Endothelial cell of umbilical vein (primary cell): Measurements from ENCODE around the gene PRPS1. TPM values are rescaled to one million over a fixed set of nuclear protein-coding genes. Genes with fewer than 3 reads are reported as not detected.

Experiments
- BruUV-seq: library from RNA; stranded (reverse); fragments of 400-500 nt; replicated peaks from 2 replicates; lab custom pipeline; 2021; lab: Mats Ljungman, UMichigan
- CTCF ChIA-PET: fragments of 300-600, 350-600 bp; sonication (Branson Sonifier 250); formaldehyde crosslinking; loops from one replicate; lab custom pipeline; 2021; ENCODE audit warnings: antibody characterized with exemption, inconsistent platforms; lab: Charles Lee
- POLR2A ChIA-PET: fragments of 300-600, 350-600 bp; sonication (Branson Sonifier 250); formaldehyde crosslinking; loops from one replicate; lab custom pipeline; 2021; ENCODE audit warnings: antibody characterized with exemption, inconsistent platforms; lab: Charles Lee
- DNase-seq: peaks from one replicate; pipeline ENCODE4 v3.0.0-alpha.2; 2011; ENCODE audit warnings: low read depth, low spot score
- FAIRE-seq: peaks from 2 replicates; lab custom pipeline; 2011; peaks lifted over from hg19 to GRCh38; lab: Jason Lieb, UNC
- H2AFZ ChIP-seq: 2 replicates; pipeline ENCODE4 v1.6.0; 2012; ENCODE audit warnings: low read depth, low read length, control low read depth, inconsistent platforms
- H3K27ac ChIP-seq: 2 replicates; pipeline ENCODE4 v1.5.1; 2011; ENCODE audit warnings: low read depth, mild to moderate bottlenecking, control low read depth, low read length, moderate library complexity; ENCODE audit not compliant: insufficient read depth
- H3K27me3 ChIP-seq, 2 experiments: 2 replicates each; pipeline versions ENCODE4 v1.6.0 to v1.6.1; 2011; ENCODE audit warnings: low read length in 2 of 2, mixed read lengths in 1 of 2; ENCODE audit not compliant: control insufficient read depth in 2 of 2, insufficient read depth in 2 of 2
- H3K36me3 ChIP-seq, 2 experiments: 2 replicates in 1 of 2; 3 replicates in 1 of 2; pipeline ENCODE4 v1.5.1; 2011; ENCODE audit warnings: low read length in 2 of 2, mild to moderate bottlenecking in 1 of 2, moderate library complexity in 1 of 2; ENCODE audit not compliant: control insufficient read depth in 2 of 2, insufficient read depth in 2 of 2; ENCODE audit errors: extremely low read depth in 1 of 2
- H3K4me1 ChIP-seq: 3 replicates; pipeline ENCODE4 v1.5.1; 2011; ENCODE audit warnings: mild to moderate bottlenecking, low read length; ENCODE audit not compliant: control insufficient read depth, insufficient read depth; ENCODE audit errors: extremely low read depth
- H3K4me2 ChIP-seq: 2 replicates; pipeline ENCODE4 v1.6.1; 2011; ENCODE audit warnings: low read length, control low read depth, mixed read lengths; ENCODE audit not compliant: insufficient read depth
- H3K4me3 ChIP-seq, 3 experiments: fragments of 200-600 bp in 1 of 3; sonication (generic), shearing (Covaris generic) in 1 of 3; replicated peaks in 1 of 3; 2 replicates each; pipeline ENCODE4 v1.5.1; 2011 to 2016; ENCODE audit warnings: control low read depth in 3 of 3, low read length in 3 of 3, mild to moderate bottlenecking in 2 of 3, inconsistent platforms in 1 of 3, low read depth in 1 of 3, moderate library complexity in 1 of 3; ENCODE audit not compliant: insufficient read depth in 1 of 3
- H3K79me2 ChIP-seq: 2 replicates; pipeline ENCODE4 v1.6.0; 2012; ENCODE audit warnings: low read length, inconsistent platforms; ENCODE audit not compliant: control insufficient read depth, insufficient read depth
- H3K9ac ChIP-seq: replicated peaks from 2 replicates; pipeline ENCODE3; 2011; ENCODE audit warnings: low read length, control low read depth; ENCODE audit not compliant: insufficient read depth; ENCODE audit errors: extremely low read depth
- H3K9me1 ChIP-seq: replicated peaks from 3 replicates; pipeline ENCODE4 v1.6.0; 2011; ENCODE audit warnings: mild to moderate bottlenecking, low read length; ENCODE audit not compliant: control insufficient read depth, insufficient read depth; ENCODE audit errors: extremely low read depth
- H3K9me3 ChIP-seq: replicated peaks from 2 replicates; pipeline ENCODE4 v1.5.1; 2012; ENCODE audit warnings: low read length, inconsistent platforms; ENCODE audit not compliant: control insufficient read depth, insufficient read depth
- H4K20me1 ChIP-seq: replicated peaks from 2 replicates; pipeline ENCODE3; 2011; ENCODE audit warnings: mild to moderate bottlenecking, low read length; ENCODE audit not compliant: control insufficient read depth, insufficient read depth; ENCODE audit errors: extremely low read depth
- EZH2 ChIP-seq: IDR thresholded peaks from 2 replicates; pipeline ENCODE4 v1.6.1; 2012; ENCODE audit warnings: borderline replicate concordance, low read depth, mild to moderate bottlenecking, moderate library complexity, low read length, inconsistent platforms; ENCODE audit not compliant: severe bottlenecking
- FOS ChIP-seq: IDR thresholded peaks from 2 replicates; pipeline ENCODE4 v1.6.1; 2011; ENCODE audit warnings: mild to moderate bottlenecking, low read length, moderate library complexity, borderline replicate concordance; ENCODE audit not compliant: insufficient read depth
- GATA2 ChIP-seq: IDR thresholded peaks from 2 replicates; pipeline ENCODE4 v1.7.0; 2011; ENCODE audit warnings: low read depth, mild to moderate bottlenecking, moderate library complexity, mixed read lengths, low read length; ENCODE audit not compliant: insufficient read length, insufficient read depth
- JUN ChIP-seq: IDR thresholded peaks from 2 replicates; pipeline ENCODE4 v1.6.1; 2011; ENCODE audit warnings: borderline replicate concordance, low read depth; ENCODE audit not compliant: insufficient read length, insufficient read depth
- MYC ChIP-seq: IDR thresholded peaks from one replicate; pipeline ENCODE4 v1.6.1; 2011; ENCODE audit warnings: mild to moderate bottlenecking, low read depth, low read length
- POLR2A ChIP-seq: IDR thresholded peaks from 2 replicates; pipeline ENCODE4 v1.6.1; 2012; ENCODE audit warnings: low read depth, mild to moderate bottlenecking, control low read depth, low read length
- POLR2AphosphoS5 ChIP-seq: IDR thresholded peaks from 2 replicates; pipeline ENCODE4 v1.6.1; 2012; ENCODE audit warnings: low read depth, mild to moderate bottlenecking, control low read depth, low read length, moderate library complexity; ENCODE audit not compliant: insufficient read depth
- dilution Hi-C: fragments of 300-500 bp; cut with MboI; formaldehyde crosslinking; loops from one replicate; pipeline ENCODE4 v1.15.0; 2019; ENCODE audit warnings: low sequenced_read_pairs; ENCODE audit not compliant: extremely low pct_ligation_motif_present
- intact Hi-C: fragments of 100-400 bp; cut with micrococcal nuclease; formaldehyde crosslinking; loops from one replicate; pipeline ENCODE4 v1.10.0; 2022
- polyA plus RNA-seq, 4 experiments: library from polyadenylated mRNA; depleted of rRNA in 3 of 4; stranded (reverse) in 3 of 4; unstranded in 1 of 4; fragments of >200 nt; gene quantifications; 2 replicates each; pipeline versions ENCODE4 v1.2.1 to v1.2.3, GENCODE V29; 2011 to 2012; ENCODE audit warnings: missing spikeins in 1 of 4
- total RNA-seq: library from RNA; stranded (reverse); gene quantifications from 2 replicates; pipeline ENCODE4 v1.2.3, GENCODE V29; 2021
- TF ChIP-seq, protein P1 (sequence below), 2 donors: IDR thresholded peaks; 1 replicate in 1 of 2; 2 replicates in 1 of 2; pipeline ENCODE4 v1.5.1; 2011; ENCODE audit warnings: low read length in 2 of 2, mild to moderate bottlenecking in 2 of 2, moderate library complexity in 2 of 2, control low read depth in 1 of 2, inconsistent platforms in 1 of 2, low read depth in 1 of 2; ENCODE audit not compliant: insufficient read depth in 1 of 2; ENCODE audit errors: extremely low read depth in 1 of 2
- TF ChIP-seq, protein P2 (sequence below): IDR thresholded peaks from 2 replicates; pipeline ENCODE4 v1.6.1; 2011; ENCODE audit not compliant: insufficient read depth, insufficient read length

PRPS1 gene
- total and polyA plus RNA-seq, 2 donors (not counting 3 experiments of a cell fraction or from before 2014, with no cell fraction given), result 30.9 to 36.8 TPM

DNA sequence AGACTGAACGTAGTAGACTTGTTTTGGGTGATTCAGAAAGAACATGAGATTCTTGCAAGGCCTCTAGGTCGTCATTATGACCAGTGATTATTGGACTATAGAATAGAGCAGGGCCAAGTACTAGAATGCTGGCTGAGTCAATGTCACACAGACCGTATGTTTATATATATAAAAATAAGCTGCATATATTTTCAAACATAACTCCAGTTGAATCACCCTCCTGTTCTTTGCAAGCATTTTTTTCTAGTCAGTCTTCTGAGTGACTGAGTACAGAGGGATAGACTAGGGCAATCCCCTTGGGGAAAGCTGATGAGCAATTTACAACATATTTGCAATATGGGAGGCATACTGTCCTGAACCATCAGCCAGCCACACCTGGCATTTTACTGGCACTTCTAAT lies 48.4 kb upstream of the PRPS1 start:
- intact Hi-C loops, result no loop called here
- Histone ChIP-seq H3K4me3 (no peak overlapping the region), H3K27ac (no peak overlapping the region), H3K36me3 (no peaks in the 10 kb centered on the region), H3K4me2 (no peak overlapping the region), H3K4me1 (no peaks in the 10 kb centered on the region), H2AFZ (no peak overlapping the region), H3K9ac (no peak overlapping the region), H3K9me1 (no peaks in the 10 kb centered on the region), H4K20me1 (no peaks in the 10 kb centered on the region), H3K79me2 (no peaks in the 10 kb centered on the region), H3K27me3 (no peaks in the 10 kb centered on the region), H3K9me3 (no peaks in the 10 kb centered on the region)
- no peak for TF ChIP-seq FOS
- TF ChIP-seq POLR2AphosphoS5, result no peak
- TF ChIP-seq, protein P1, sequence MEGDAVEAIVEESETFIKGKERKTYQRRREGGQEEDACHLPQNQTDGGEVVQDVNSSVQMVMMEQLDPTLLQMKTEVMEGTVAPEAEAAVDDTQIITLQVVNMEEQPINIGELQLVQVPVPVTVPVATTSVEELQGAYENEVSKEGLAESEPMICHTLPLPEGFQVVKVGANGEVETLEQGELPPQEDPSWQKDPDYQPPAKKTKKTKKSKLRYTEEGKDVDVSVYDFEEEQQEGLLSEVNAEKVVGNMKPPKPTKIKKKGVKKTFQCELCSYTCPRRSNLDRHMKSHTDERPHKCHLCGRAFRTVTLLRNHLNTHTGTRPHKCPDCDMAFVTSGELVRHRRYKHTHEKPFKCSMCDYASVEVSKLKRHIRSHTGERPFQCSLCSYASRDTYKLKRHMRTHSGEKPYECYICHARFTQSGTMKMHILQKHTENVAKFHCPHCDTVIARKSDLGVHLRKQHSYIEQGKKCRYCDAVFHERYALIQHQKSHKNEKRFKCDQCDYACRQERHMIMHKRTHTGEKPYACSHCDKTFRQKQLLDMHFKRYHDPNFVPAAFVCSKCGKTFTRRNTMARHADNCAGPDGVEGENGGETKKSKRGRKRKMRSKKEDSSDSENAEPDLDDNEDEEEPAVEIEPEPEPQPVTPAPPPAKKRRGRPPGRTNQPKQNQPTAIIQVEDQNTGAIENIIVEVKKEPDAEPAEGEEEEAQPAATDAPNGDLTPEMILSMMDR (IDR thresholded peaks at IDR 0.05; ENCODE audit: extremely low read depth in 1 of 2, insufficient read depth in 1 of 2, low read depth in 1 of 2, low read length in 2 of 2), result no peak
- TF ChIP-seq EZH2, result no peak
- ChIA-PET POLR2A (no interaction called here), CTCF (no interaction called here)
- dilution Hi-C loops, result no loop called here
- DNase-seq, result no peak
- no peak for FAIRE-seq
- no TSS peak for BruUV-seq

DNA sequence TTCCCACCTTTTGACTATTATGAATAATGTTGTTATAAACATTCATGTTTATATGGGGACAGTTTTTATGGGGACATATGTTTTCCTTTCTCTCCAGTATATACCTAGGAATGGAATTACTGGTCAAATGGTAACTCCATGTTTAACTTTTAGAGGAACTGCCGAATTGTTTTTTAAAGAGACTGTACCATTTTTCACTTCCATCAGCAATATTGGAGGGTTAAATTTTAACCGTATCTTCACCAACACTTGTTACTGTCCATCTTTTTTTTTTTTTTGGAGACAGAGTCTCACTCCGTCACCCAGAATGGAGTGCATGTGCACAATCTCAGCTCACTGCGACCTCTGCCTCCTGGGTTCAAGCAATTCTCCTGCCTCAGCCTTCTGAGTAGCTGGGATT lies 46.4 kb upstream of the PRPS1 start:
- no peak for FAIRE-seq
- dilution Hi-C loops (no loop called here), intact Hi-C loops (no loop called here)
- Histone ChIP-seq H3K79me2 (no peaks in the 10 kb centered on the region), H3K36me3 (no peaks in the 10 kb centered on the region), H3K27me3 (no peaks in the 10 kb centered on the region), H3K9me3 (no peaks in the 10 kb centered on the region), H3K9me1 (no peaks in the 10 kb centered on the region), H3K4me3 (no peak overlapping the region), H3K4me1 (no peaks in the 10 kb centered on the region), H3K9ac (no peak overlapping the region), H3K4me2 (no peak overlapping the region), H3K27ac (no peak overlapping the region), H4K20me1 (no peaks in the 10 kb centered on the region), H2AFZ (no peak overlapping the region)
- TF ChIP-seq MYC, result no peak
- TF ChIP-seq, protein P2, sequence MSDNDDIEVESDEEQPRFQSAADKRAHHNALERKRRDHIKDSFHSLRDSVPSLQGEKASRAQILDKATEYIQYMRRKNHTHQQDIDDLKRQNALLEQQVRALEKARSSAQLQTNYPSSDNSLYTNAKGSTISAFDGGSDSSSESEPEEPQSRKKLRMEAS, result no peak
- no peak for TF ChIP-seq POLR2A
- TF ChIP-seq EZH2, result no peak
- TF ChIP-seq JUN, result no peak
- TF ChIP-seq, protein P1 (IDR thresholded peaks at IDR 0.05; ENCODE audit: extremely low read depth in 1 of 2, insufficient read depth in 1 of 2, low read depth in 1 of 2, low read length in 2 of 2), result no peak
- no peak for TF ChIP-seq POLR2AphosphoS5
- no peak for TF ChIP-seq GATA2
- TF ChIP-seq FOS, result no peak
- ChIA-PET CTCF (interaction anchor here (1.0 kb wide), 1 partner anchor 12 kb away, joined by 7 read pairs; no protein-coding TSS in a partner anchor), POLR2A (interaction anchor here (0.6 kb wide), 1 partner anchor 105 kb away, joined by 3 read pairs; no protein-coding TSS in a partner anchor)
- no TSS peak for BruUV-seq
- DNase-seq, result no peak
